GM15510 (cell line): ENCODE results near the gene SLC9B2.

Experiments
- POLR2A ChIP-seq: IDR thresholded peaks from 3 replicates; pipeline ENCODE4 v1.6.1; 2011; ENCODE audit warnings: borderline replicate concordance; ENCODE audit not compliant: insufficient read length; ENCODE audit errors: extremely low read depth

SLC9B2 gene

DNA sequence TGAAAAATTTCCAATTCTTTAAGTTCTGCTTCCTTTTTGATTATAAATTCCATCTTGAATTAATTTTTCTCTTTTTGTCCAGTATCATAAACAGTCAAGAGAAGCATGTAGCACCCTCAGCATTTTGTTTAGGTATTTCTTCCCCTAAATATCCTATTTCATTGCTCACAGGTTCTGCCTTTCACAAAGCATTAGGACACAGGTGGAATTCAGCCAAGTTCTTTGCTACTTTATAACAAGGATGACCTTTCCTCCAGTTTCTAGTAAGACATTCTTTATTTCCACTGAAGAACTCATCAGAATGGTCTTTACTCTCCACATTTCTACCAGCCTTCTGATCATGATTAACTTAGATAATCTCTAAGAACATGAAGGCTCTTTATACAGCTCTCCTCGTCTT, 64.5 kb downstream of the SLC9B2 start:
- no peak for TF ChIP-seq POLR2A

DNA sequence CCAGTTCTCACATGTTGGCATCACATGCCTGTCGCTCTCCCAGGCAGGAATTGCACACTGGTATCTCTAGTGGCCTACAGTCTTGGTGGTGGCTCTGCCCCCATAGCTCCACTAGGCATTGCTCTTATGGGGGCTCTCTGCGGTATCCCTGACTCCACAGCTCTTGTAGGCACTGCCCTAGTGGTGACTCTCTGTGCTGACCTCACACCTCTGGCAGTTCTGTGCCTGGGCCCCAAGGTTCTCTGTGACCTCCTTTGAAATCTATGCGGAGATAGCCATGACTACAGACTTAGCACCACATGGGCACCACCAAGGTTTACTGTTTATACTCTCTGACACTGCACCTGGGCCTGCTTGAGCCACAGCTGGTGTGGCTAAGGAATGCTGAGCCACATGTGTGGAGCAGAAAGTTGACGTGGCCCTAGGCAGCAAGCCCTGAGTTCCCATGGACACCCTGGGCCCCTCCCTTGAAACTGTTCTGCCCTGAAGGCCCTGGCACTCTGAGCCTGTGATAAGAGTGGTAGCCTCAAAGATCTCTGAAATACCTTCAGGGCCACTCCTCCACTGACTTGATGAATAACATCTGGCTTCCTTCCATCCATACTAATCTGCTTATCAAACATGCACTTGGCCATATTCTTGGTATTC, 65.1 kb downstream of the SLC9B2 start:
- TF ChIP-seq POLR2A = no peak

DNA sequence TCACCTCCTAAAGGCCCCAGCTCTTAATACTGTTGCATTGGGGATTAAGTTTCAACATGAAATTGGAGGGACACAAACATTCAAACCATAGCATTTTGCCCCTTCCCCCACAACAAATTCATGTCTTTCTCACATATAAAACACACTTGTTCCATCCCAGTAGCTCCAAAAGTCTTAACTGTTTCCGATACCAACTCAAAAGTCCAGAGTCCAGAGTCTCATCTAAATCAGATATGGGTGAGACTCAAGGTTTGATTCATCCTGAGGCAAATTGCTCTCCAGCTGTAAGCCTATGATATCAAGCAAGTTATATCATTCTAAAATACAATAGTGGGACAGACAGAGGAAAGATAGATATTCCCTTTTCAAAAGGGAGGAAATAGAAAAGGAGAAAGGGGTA, 65.8 kb downstream of the SLC9B2 start:
- TF ChIP-seq POLR2A = no peak

DNA sequence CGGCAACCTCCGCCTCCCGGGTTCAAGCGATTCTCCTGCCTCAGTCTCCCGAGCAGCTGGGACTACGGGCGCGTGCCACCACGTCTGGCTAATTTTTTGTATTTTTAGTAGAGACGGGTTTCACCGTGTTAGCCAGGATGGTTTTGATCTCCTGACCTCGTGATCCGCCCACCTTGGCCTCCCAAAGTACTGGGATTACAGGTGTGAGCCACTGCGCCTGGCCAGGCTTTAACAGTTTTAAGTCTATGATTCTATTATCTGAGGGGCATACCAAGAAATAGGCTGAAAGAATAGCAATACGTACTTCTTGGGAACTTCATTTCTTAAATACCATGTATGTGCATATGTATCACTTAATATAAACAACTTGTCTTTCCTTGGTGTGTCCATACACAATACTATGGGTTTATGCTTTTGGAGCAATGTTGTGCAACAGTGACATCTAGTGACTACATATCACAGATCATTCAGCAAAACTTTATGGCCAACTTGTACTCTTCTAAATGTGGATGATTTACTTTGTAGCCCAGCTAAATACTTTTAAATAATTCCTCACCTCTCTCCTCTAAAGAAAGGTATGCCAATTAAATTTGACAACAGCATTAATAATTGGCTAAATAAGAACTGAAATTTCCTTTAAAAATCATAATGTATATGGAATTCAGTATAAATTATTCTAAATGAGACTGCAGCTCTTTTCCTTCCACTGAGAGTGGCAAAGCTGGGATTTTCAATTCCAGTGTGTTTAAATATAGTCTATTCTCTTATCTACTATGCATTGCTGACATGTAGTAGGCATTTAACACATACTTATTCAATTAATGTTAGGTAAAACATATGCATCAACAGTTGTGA, 67.5 kb downstream of the SLC9B2 start:
- TF ChIP-seq POLR2A = no peak

DNA sequence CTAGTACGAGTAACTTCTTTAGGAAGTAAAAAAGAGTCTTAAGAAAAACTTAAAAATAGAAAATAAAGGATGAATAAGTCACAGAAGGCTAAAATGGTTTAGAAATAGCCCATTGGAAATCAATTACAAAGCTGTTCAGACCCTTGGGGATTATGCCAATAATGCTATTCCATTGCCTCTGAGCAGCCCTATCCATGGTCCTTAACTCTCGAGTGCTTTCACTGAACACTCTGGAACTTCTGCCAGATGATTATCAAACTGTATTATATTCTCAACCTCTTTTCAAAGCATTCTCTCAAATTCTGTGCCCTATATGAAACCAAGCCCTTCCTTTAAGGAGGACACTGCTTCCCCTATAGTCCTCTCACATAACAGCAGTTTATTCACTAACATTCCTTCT, 74.0 kb downstream of the SLC9B2 start:
- no peak for TF ChIP-seq POLR2A

DNA sequence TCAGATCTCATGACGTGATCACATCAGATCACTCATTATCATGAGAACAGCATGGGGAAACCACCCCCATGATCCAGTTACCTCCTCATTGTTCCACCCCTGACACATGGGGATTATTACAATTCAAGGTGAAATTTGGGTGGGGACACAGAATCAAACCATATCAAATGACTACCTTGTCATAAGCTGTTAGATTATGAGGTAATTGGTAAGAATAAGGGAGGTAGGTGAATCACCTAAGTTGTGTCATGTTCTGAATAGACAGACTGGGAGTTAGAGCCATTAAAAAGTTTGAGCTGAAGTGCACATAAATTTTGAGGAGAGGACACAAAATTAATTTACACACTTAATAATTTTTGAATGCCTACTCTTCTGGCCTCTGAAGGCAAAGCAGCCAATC, 81.8 kb downstream of the SLC9B2 start:
- no peak for TF ChIP-seq POLR2A

DNA sequence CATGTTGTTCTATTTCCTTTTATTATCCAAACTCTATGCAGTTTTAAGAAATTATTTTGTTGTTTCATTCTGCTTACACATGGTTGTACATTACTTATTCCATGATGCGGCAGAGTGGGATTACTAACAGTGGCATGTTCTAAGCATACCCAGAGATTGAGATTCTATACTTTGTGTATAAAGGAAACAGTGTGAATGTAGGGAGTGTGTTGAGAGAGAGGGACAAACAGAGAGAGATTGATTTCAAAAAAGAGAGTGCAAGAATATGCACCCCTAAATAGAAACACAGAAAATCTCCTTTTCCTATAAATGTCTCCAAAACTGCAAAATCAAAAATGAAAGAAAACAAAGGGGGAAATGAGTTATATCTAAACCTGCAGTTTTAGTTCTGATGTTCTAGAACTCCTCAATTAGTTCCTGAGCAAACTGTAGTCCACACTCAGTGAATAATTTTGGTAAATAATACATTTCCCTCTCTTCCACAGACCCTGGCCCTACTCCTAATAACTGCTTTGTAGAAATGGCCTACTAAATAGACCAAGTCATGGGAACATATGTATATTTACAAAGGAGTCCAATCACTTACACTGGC, 88.0 kb downstream of the SLC9B2 start:
- no peak for TF ChIP-seq POLR2A

DNA sequence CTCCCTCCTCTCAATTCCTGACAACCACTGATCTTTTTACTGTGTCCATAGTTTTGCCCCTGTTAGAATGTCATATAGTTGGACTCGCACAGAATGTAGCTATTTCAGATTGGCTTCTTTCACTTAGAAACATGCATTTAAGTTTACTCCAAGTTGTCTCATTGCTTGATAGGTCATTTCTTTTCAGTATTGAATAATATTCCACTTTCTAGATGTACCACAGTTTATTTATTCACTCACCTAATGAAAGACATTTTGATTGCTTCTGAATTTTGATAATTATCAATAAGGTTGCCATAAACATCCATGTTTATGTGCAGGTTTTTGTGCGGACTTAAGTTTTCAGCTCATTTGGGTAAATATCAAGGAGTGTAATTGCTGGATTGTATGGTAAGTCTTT, 95.6 kb downstream of the SLC9B2 start:
- TF ChIP-seq POLR2A = no peak
